SKM-1 (cell line): ENCODE results near the gene PHLDB1.
A peak's percentile ranks its signal among the peaks of the same experiment; 100 is the strongest.
"Not testable (repeated sequence)": the region's sequence is repeated elsewhere in the genome, so short reads cannot be mapped to it uniquely, and the experiment has no call there.

Source experiments
- DNase-seq: peaks from one replicate; lab custom pipeline; 2025; ENCODE audit not compliant: unreplicated experiment; lab: John Stamatoyannopoulos, UW

The PHLDB1 gene

DNA sequence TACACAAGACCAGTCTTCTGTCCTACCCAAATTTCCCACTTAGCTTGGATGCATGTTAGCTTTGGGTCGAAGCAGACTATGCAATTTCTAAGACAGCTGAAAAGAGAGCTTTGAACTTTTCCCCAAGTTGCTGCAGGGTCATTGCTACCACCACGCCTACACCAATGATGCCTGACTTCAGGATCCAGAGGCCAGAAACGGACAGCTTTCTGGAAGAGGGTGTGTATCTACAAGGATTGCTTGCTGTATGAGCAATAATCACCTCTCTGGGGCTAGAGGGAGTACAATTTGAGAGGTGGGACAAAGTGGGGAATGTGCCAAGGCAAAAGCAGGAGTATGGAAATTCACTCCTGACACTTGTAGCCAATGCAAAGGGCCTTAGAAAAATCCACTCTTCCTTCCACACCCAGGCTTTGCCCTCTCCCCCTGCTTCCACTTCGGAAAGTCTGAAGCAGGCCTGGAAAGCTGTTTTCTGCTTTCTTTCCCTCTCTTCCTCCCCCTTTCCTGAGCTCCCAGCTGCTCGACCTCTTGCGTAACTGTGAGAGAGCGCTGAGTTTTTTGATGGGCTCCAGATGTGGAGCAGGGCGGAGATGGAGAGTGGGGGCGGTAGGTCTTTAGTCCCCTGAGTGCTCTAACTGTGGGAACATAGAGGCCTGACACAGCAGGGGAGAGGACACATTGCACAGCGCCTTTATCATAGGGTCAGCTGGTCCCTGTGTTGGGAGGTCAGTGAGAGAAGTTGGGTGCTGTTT, 2.1 kb upstream of the PHLDB1 start:
- no peak for DNase-seq

DNA sequence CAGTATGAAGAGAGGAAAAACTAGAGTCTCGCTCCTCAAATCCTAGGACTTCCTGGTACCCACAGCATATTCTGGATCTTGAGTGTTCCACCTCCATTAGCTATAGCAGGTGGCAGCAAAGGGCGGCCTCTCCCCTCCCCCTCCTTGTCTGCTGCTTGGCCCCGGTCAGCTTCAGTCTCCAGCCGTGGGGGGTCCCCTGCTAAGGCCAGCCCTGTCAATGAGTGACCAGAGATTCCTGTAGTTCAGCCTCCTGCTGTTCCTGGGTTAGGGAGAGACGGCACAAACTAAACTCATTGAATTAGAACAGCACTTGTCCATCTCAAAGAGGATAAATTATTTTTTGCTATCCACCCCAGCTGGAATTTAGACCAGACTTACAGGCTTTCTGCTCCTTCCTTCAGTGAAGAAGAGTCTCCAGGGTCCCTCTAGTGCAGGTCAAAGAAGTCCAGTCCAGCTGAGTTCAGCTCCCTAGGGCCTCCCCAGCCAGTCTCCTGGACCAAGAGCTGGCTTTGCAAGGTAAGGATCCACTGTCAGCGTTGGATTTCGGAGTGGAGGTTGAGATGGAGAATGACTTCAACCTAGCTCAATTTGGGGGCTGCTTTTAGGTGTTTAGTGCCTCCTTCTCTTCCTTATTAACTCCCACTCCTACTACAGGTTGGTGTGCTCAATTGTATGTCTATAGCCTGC, 1.1 kb upstream of the PHLDB1 start:
- DNase-seq: no peak

DNA sequence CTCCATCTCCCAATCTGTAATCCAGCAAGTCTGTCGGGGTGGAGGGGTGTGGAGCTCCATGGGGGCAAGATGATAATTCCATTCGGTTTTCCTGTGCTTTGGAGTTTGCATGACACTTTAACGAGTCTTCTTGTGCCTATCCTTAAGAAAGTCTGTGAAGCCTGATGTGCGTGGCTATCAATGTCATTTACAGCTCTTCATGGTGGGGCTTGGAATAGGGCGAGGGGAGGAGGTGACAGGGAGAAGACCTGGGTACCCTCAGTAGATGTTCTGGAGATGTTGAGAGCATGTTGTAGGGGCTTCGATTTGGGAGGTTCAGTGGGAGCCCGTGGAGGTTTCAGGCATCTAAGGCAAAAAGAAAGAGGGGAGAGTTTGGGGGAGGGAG, 579 bp upstream of the PHLDB1 start:
- DNase-seq: no peak

DNA sequence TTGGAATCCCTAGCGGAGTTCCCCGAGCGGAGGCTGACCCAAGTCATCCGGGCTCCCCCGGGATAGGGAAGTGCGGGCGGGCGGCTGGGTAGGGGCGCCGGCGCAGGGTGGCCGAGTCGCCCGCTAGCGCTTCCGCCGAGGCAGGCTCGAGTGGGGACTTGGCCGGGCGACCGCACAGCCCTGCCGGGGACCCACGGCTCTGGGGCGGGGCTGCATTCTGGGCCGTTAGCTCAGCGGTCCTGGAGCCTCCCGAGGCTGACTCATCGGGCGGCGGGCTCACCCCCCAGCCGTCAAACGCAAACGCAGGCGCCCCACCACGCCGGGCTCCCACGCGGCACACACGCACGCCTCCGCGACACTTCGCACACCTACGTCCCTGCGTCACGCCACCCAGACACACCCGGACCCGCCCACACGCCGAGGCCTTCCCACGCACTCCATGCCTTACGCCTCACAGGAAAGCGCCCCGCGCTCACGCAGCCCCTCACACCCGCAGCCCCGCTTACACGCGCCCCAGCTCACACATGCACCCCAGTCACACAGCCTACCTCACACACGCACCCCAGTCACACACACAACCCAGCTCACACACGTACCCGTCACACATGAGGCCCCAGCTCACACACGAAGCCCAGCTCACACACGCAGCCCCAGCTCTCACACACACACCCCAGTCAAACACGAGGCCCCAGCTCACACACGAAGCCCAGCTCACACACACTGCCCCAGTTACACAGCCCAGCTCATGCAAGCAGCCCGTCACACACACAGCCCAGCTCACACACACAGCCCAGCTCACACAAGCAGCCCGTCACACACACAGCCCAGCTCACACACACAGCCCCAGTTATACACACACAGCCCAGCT, 1.2 kb downstream of the PHLDB1 start:
- no peak for DNase-seq

DNA sequence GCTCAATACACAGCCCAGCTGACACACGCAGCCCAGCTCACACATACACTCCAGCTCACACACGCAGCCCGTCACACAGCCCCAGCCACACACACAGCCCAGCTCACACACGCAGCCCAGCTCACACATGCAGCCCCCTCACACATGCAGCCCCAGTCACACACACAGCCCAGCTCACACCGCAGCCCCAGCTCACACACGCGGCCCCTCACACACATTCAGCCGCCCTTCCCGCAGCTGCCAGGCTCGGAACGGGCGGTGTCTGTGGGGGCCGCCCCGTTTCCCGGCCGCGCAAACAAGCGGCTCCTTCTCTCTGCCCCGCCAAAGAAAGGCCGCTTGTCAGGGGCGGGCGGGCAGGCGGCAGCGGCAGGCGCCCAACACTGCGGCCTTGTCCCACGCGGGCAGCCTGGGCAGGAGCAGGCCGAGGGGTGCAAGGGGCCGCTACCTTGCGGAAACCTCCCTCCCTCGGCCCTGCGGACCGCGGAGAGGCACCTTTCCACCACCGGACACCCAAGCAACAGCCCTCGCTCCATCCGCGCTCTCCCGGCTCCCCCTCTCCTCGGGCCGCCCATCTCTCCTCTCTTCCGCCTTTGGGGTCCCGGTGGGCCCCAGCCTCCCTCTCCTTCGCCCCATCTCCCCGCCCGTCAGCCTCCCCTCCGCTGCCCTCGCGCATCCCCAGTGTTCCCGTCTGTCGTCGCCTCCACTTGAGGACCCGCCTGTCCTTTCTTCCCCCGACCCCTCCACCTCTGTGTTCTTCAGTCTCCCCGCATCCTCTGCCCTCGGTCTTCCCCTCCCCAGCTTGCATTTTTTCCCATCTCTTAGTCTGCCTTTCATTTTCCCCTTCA, 2.2 kb downstream of the PHLDB1 start:
- no peak for DNase-seq

DNA sequence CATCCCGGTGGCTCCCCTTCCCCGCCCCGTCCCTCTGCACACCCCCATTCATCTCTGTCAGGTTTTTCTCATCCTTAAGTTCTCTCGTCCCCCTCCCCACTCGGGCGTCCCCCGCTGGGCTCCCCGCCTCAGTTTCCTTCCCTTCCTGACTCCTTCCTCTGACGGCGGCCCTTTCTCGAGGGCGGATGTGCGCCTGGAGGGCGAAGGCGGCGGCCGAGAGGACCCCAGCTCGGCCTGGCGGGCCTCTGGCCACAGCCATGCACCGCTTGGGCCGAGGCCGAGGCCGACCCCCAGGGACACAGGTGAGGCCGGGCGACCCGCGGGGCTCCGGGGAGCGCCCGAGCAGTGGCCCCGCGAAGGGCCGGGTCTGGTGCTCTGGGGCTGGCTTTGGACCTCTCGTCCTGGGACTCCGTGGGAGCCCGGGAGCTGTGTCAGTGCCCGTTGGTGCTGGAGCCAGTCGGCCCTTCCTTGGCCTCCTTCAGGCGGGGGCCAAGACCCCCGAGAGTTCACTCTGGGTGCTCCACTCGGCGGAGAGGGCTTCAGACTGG, 2.9 kb downstream of the PHLDB1 start:
- DNase-seq: no peak

DNA sequence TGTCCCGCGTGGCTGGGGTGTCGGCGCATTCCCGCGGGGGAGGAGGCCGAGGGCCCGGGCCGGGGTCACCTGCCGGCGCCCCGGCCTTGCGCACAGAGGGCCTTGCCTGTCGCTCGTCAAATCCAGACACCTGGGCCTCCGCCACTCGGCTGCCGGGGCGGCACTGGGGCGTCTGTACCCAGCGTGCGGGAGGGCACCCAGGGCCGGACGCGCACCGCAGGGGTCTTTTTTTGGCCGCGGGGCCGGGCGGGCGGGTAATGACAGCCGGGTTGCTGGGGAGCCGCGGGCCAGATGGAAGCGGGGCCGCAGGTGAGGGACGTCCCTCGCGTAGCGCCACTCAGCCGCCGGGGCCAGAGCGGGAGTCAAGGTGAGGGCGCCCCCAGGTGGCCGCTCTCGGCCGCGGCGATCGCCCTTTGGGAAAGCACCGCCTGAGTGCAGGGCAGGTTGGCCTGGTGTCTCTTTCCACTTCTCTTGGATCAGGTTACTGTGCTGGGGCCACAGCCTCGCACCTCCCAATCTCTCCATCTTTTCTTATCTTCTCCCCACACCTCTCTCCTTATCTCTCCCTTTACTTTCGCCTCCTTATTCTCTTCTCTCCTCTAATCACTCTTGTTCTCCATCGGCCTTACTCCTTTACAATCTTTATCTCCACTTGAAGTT, 3.5 kb downstream of the PHLDB1 start:
- no peak for DNase-seq

DNA sequence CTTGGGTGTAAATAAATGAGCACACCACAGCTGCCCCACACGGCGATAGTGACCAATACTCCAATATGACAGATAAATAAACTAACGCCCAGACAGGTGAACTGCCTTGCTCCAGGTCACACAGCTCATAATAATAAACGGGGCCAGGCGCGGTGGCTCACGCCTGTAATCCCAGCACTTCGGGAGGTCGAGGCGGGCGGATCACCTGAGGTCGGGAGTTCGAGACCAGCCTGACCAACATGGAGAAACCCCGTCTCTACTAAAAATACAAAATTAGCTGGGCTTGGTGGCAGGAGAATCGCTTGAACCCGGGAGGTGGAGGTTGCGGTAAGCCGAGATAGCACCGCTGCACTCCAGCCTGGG, 4.0 kb downstream of the PHLDB1 start:
- not testable (repeated sequence) for DNase-seq

DNA sequence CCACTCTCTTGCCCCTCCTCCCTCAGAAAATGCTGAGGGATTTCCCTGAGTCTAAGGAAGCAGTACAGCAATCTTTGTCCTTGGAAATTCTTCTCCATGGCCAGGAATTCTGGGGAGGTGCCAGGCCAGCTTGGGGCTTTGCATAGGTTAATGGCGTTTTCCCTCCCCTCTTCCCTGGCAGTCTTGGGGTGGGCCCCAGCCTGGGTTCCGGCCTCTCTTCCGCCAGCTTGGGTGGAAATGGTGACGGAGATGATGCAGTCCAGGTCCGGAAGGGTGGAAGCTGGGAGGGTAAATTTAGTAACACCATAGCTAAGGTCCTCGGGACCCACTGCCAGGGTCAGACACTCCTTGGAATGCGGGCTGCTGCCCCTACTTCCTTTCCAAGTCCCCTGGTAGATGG, 5.0 kb downstream of the PHLDB1 start:
- no peak for DNase-seq

DNA sequence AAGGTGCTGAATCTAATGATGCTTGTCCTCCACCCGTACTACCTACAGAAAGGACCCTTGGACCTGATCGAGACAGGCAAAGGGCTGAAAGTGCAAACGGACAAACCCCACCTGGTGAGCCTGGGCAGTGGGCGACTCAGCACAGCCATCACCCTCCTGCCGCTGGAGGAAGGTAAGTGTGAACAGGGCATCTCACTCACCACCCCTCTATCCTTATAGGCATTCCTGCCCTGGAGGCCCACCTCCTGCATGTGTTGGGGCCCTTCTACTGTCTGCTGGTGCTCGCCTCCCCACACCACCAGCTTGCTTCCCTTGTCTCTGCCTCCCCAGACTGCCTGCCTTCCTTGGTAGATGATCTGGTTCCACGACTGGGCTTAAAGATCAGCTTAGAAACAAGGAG, 7.1 kb downstream of the PHLDB1 start:
- DNase-seq: no peak

DNA sequence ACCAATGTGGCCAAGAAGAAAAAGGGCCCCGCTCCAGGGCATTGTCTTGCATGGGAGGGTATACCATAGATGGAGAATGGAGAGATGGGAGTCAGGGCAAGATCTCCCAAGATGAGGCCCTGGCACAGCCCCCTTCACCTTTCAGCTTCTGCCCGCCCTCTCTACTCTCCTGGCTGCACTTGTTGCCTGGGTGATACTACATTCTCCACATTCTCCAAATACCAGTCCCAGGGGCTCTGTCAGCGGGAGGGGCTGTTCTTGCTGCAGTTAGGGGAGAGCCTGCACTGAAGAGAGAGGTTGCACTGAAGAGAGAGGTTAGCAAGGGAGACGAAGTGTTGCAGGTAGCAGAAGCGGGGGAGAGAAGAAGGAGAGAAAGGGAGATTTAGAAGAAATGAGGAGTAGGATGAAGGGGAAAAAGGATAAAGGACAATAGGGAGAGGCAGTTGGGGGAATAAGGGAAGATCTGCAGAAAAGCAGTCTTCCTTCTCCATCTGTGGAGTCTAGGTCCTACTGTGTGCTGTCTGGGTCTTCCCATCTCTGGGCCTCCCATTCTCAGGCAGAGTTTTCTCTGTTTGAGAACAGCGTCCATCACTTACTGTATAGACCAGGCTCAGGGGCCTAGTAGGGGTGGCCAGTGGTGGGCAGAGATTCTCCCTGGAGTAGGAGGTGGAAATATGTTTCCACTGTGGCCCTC, 8.0 kb downstream of the PHLDB1 start:
- no peak for DNase-seq

DNA sequence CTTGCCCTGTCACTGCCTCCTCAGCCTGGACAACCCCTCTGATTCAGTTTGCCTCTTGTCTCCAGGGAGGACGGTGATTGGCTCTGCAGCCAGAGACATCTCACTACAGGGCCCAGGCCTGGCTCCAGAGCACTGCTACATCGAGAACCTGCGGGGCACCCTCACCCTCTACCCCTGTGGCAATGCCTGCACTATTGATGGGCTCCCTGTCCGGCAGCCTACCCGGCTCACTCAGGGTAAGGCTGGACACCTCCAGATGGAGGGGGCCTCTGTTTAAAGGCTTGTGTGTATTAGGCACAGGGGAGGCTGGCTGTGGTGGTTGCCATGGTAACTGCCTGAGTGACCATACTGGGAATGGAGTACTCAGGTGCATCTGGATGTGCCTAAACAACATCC, 8.6 kb downstream of the PHLDB1 start:
- DNase-seq: no peak

DNA sequence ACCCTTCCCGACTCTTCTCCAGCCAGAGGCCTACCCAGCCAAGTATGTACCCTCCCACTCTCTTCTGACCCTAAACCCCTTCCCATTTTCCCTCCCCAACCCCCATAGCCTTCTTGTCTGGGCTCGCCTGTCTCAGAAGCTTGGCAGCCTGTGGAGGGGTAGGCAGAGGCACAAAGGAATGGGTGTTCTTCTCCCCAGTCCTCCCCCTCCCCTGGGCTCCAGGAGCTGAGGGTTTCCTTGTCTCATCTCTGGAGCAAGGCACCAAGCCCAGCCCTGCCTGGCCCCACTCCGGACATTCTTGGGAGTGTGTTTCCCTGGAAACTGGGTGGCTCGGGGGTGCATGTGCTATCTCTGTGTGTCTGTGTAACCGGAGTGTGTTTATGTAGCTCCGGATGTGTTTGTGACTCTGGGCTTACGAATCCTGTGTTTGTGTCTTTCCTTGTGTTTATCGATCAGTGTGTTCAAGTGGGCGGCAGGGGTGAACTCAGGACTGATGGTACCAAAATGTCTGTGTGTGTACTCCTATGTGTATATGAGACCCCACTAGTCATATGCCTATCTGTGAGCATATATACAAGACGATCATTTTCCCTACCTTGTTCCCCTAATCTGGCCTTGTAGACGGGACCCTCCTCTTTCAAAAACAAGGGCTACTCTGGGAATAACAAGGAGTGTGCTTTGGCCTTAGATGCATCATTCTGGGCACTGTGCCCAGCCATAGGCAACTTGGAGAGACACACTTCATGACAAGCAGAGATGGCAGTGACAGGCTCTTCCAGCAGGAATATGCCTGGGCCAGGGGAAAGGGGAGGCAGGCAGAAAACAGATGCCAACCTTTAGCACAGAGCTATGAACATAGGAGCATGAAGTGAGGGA, 10.9 kb downstream of the PHLDB1 start:
- no peak for DNase-seq

DNA sequence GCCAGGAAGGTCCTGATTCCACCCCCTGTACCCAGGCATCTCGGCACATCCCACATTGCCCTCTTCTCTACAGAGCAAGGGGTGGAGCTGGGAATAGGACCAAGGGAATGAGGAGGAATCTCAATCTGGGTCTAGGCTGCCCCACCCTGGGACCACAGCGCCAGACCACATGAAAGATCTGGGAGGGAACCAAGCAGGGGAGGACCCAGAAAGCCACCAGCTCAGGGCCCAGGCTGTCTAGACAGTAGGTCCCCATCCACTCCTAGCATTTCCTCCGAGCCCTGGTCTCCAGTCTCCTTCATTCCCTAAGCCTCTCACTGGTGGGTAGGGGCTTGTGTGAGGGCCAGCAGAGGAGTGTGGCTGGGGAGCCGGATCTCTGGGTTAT, 11.6 kb downstream of the PHLDB1 start:
- no peak for DNase-seq

DNA sequence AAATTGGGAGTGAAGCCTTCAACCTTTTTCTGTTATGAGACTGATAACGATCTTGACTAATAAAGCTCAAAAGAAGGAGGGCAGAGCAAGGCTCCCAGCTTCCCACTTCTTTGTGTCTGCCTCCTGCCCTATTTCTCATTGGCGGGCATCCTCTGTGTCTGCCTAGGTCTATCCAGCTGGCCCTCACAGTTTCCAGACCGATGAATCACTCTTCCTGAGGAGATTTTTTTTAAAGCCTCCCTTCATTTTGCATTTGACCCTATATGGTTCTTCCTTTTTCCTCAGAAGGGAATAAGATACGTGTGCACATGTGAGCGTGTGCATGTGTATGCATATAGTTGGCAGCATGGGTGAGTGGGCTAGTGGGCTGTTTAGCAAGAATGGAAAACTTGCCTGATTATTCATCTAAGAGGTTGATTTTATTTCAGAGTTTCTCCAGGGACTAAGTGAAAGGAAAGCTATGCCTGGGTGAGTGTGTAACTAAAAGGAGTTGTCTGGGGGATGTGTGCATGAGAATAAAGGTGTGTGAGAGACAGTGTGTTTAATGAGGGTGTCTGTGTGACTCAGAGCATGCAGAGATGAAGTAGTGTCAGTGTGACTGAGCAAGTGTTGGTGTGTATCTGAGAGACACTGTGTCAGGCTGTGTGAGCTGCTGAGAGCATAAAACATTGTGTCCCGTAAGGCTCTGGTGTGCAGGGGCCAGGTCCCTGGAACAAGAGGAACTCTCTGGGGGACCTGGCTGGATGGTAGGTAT, 12.2 kb downstream of the PHLDB1 start:
- no peak for DNase-seq

DNA sequence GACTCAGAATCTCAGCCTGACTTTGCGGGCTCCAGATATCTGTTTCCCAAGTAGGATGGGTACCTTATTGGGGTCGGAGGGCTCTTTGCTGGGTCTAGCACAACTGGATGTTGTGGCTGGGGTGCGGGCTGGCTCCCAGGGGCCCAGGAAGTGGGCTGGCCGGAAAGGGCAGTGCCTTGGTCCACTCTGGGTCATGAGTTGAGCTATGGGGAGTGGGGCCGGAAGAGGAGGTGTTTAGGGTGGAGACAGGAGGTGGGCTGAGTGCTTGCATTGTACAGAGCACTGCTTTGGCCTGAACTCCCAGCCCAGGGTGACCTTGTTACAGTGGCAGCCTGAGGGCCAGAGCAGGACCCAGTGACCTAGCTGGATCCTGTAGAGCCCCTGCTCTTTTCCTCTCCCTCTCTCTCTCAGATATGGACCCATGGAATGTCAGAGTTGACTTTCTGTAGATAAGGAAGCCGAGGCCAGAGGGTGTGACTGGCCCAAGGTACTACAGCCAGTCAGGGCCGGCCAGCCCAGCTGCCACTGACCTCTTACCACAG, 13.2 kb downstream of the PHLDB1 start:
- no peak for DNase-seq

DNA sequence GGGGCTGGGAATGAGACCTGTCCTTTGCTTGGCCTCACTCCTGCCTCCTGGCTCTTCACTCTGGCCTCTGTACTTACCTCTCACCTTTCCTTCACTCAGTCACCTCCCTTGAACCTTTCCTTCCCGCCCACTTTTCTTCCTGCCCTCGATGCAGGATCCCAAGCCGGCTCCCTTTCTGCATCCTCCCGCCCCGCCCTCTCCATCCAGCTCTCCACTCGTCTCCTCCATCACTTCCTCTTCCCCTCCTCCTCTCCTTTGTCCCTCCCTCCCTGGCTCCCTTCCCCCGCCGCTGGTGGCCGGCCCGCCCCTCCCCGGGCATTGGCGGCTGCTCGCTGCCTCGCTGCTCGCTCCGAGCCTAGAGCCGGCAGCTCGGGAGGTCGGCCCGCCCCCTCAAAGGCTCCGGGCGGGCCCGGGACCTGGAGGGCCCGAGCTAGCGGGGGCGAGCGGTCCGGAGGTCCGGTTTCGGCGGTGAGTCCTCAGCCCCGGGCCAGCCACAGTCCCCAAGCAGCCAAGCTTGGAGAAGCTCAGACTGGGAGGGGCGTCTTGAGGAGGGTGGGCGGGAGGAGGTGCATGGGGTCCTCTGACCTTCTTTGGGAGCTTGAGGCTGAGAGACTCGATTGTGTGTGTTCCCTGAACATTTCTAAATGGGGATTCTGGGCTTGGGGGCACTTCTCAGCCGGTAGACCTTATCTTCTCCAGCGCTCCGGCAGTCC, 13.8 kb downstream of the PHLDB1 start:
- DNase-seq: peak; percentile 50
